PC-3 (cell line): ENCODE data around the gene SMG1. TPM values are rescaled to one million over a fixed set of nuclear protein-coding genes. Genes with fewer than 3 reads are reported as not detected.

Experiments used
- ATAC-seq: fragments of 200-7000 bp; cut with Tn5 transposase; 2 replicates; pipeline ENCODE4 v1.9.1; 2020; ENCODE audit warnings: mild to moderate bottlenecking, moderate library complexity
- BruUV-seq: library from RNA; stranded (reverse); fragments of 400-500 nt; replicated peaks from 2 replicates; lab custom pipeline; 2021; lab: Mats Ljungman, UMichigan
- CTCF ChIA-PET: fragments of 300-600 bp; sonication (Branson Sonifier 250); formaldehyde crosslinking; loops from one replicate; lab custom pipeline; 2022; ENCODE audit warnings: antibody characterized with exemption; lab: Charles Lee
- POLR2A ChIA-PET: fragments of 300-600 bp; sonication (Branson Sonifier 250); formaldehyde crosslinking; loops from one replicate; lab custom pipeline; 2022; ENCODE audit warnings: antibody characterized with exemption; ENCODE audit not compliant: unreplicated experiment; lab: Charles Lee
- DNase-seq: peaks from one replicate; pipeline ENCODE4 v3.0.0-alpha.2; 2015
- H2AFZ ChIP-seq: fragments of 300-600 bp; sonication (generic); 2 replicates; pipeline ENCODE4 v1.6.0; 2016; ENCODE audit warnings: antibody characterized with exemption, low read length
- H3F3A ChIP-seq: fragments of 300-600 bp; sonication (generic); one replicate; pipeline ENCODE4 v1.6.0; 2017; ENCODE audit warnings: antibody characterized with exemption, low read length, control low read depth, mild to moderate bottlenecking; ENCODE audit not compliant: unreplicated experiment
- H3K27ac ChIP-seq: fragments of 300-600 bp; sonication (generic); 2 replicates; pipeline ENCODE4 v1.5.1; 2016; ENCODE audit warnings: mild to moderate bottlenecking, low read length
- H3K27me3 ChIP-seq: fragments of 300-600 bp; sonication (generic); 2 replicates; pipeline ENCODE4 v1.6.1; 2016; ENCODE audit warnings: low read length, mixed read lengths
- H3K36me3 ChIP-seq: fragments of 300-600 bp; sonication (generic); 2 replicates; pipeline ENCODE4 v1.6.1; 2016; ENCODE audit warnings: low read depth, mixed run types, low read length, mixed read lengths
- H3K4me1 ChIP-seq: fragments of 300-600 bp; sonication (generic); 2 replicates; pipeline ENCODE4 v1.5.1; 2016; ENCODE audit warnings: low read length; ENCODE audit not compliant: insufficient read depth
- H3K4me2 ChIP-seq: fragments of 300-600 bp; sonication (generic); 2 replicates; pipeline ENCODE4 v1.6.0; 2016; ENCODE audit warnings: low read length
- H3K4me3 ChIP-seq: fragments of 300-600 bp; sonication (generic); 2 replicates; pipeline ENCODE4 v1.5.1; 2016; ENCODE audit warnings: mild to moderate bottlenecking, low read length, mixed read lengths
- H3K79me2 ChIP-seq: fragments of 300-600 bp; sonication (generic); 2 replicates; pipeline ENCODE4 v1.6.1; 2017; ENCODE audit warnings: low read length, mixed read lengths
- H3K9ac ChIP-seq: fragments of 300-600 bp; sonication (generic); 2 replicates; pipeline ENCODE4 v1.6.0; 2016; ENCODE audit warnings: mild to moderate bottlenecking, low read length
- H3K9me2 ChIP-seq: fragments of 300-600 bp; sonication (generic); replicated peaks from 2 replicates; pipeline ENCODE4 v1.6.1; 2016; ENCODE audit warnings: mixed run types, low read length, mixed read lengths
- H3K9me3 ChIP-seq: fragments of 300-600 bp; sonication (generic); 2 replicates; pipeline ENCODE4 v1.6.1; 2016; ENCODE audit warnings: low read length, mixed read lengths
- H4K20me1 ChIP-seq: fragments of 300-600 bp; sonication (generic); 2 replicates; pipeline ENCODE4 v1.6.1; 2016; ENCODE audit warnings: low read length, mixed read lengths
- CTCF ChIP-seq: fragments of 300-600 bp; sonication (generic); conservative IDR thresholded peaks from 2 replicates; pipeline ENCODE4 v1.5.1; 2017; ENCODE audit warnings: antibody characterized with exemption, low read depth, mild to moderate bottlenecking, low read length
- EZH2 ChIP-seq: fragments of 300-600 bp; sonication (generic); IDR thresholded peaks from one replicate; pipeline ENCODE4 v1.6.1; 2017; ENCODE audit warnings: antibody characterized with exemption, mild to moderate bottlenecking, low read length; ENCODE audit not compliant: unreplicated experiment
- EZH2phosphoT487 ChIP-seq: fragments of 300-600 bp; sonication (generic); IDR thresholded peaks from 2 replicates; pipeline ENCODE4 v1.6.1; 2018; ENCODE audit warnings: mild to moderate bottlenecking, antibody characterized with exemption, low read length, borderline replicate concordance
- intact Hi-C: fragments of 100-400 bp; cut with micrococcal nuclease; formaldehyde crosslinking; loops from 2 replicates; pipeline ENCODE4 v1.9.0; 2023
- total RNA-seq: library from RNA; depleted of rRNA; stranded (reverse); fragments of >200 nt; gene quantifications from 2 replicates; pipeline ENCODE4 v1.2.3, GENCODE V29; 2014

The SMG1 gene
- total RNA-seq, 1 experiment from 2014 or later = 37.6 TPM

GRCh38 chr16:18796377-18796776 lies 129.8 kb downstream of the SMG1 start:
- DNase-seq (no peak), ATAC-seq (no peak)
- BruUV-seq = no TSS peak
- peaks cover 47% of the 10 kb centered on the region for H4K20me1 ChIP-seq
- no peak overlapping the region for H3K4me2 ChIP-seq
- H3K27me3 ChIP-seq = no peaks in the 10 kb centered on the region
- intact Hi-C loops = no loop called here
- no peak overlapping the region for H3K27ac ChIP-seq
- H3K9me2 ChIP-seq = no peaks in the 10 kb centered on the region
- H3K4me1 ChIP-seq = peaks cover 20% of the 10 kb centered on the region; the same call in 1 of the 2 replicates
- H3K36me3 ChIP-seq = peaks cover 66% of the 10 kb centered on the region
- no peak overlapping the region for H2AFZ ChIP-seq
- ChIA-PET POLR2A (no interaction called here), CTCF (no interaction called here)
- TF ChIP-seq CTCF = no peak
- no peak for TF ChIP-seq EZH2
- no peak for TF ChIP-seq EZH2phosphoT487
- H3K79me2 ChIP-seq = peaks cover 62% of the 10 kb centered on the region
- H3F3A ChIP-seq = peaks cover 5% of the 10 kb centered on the region
- no peak overlapping the region for H3K9ac ChIP-seq
- no peak overlapping the region for H3K4me3 ChIP-seq
- no peaks in the 10 kb centered on the region for H3K9me3 ChIP-seq

- H3K4me1 ChIP-seq = peaks cover 13% of the 10 kb centered on the region
- intact Hi-C loops = no loop called here
- POLR2A ChIA-PET = no interaction called here
- peaks cover 50% of the 10 kb centered on the region for H3K79me2 ChIP-seq
- H3K9me3 ChIP-seq = no peaks in the 10 kb centered on the region
- no peaks in the 10 kb centered on the region for H3K27me3 ChIP-seq
- H3K27ac ChIP-seq = no peak overlapping the region; the same call in 1 of the 2 replicates
- BruUV-seq = no TSS peak
- H3K4me3 ChIP-seq = no peak overlapping the region
- DNase-seq = peak; percentile 35
- no peak overlapping the region for H2AFZ ChIP-seq
- peaks cover 77% of the 10 kb centered on the region for H3K36me3 ChIP-seq
- no peaks in the 10 kb centered on the region for H3K9me2 ChIP-seq
- peaks cover 32% of the 10 kb centered on the region for H4K20me1 ChIP-seq
- CTCF ChIA-PET = no interaction called here
- ATAC-seq = peak; percentile 39
- H3F3A ChIP-seq = peaks cover 8% of the 10 kb centered on the region
- no peak for TF ChIP-seq CTCF
- no peak for TF ChIP-seq EZH2
- TF ChIP-seq EZH2phosphoT487 = no peak
- no peak overlapping the region for H3K4me2 ChIP-seq
- H3K9ac ChIP-seq = no peak overlapping the region
Measured at GRCh38 chr16:18792836-18793433, 133.3 kb downstream of the SMG1 start.
